HFF-Myc (cell line): Measurements from ENCODE around the gene SLMAP.

ENCODE experiments used
- DNase-seq: peaks from one replicate; pipeline ENCODE4 v3.0.0-alpha.2; 2011; ENCODE audit warnings: low read depth; ENCODE audit errors: extremely low read depth
- H3K4me3 ChIP-seq: replicated peaks from 2 replicates; pipeline ENCODE4 v1.5.1; 2011; ENCODE audit warnings: low read depth, mild to moderate bottlenecking, control low read depth, low read length
- CTCF ChIP-seq: IDR thresholded peaks from 2 replicates; pipeline ENCODE4 v1.5.1; 2012; ENCODE audit warnings: mild to moderate bottlenecking, low read depth, low read length, control low read depth; ENCODE audit errors: missing control alignments

SLMAP gene

GRCh38 chr3:57933602-57934001 is 177.5 kb downstream of the SLMAP start:
- no peak for TF ChIP-seq CTCF
- H3K4me3 ChIP-seq: no peak overlapping the region
- DNase-seq: no peak

- H3K4me3 ChIP-seq: no peak overlapping the region
- no peak for DNase-seq
- no peak for TF ChIP-seq CTCF
These were observed 178.3 kb downstream of the SLMAP start for GRCh38 chr3:57934373-57934772.

GRCh38 chr3:57935539-57935938 is 179.4 kb downstream of the SLMAP start:
- H3K4me3 ChIP-seq: no peak overlapping the region
- TF ChIP-seq CTCF: no peak
- no peak for DNase-seq

GRCh38 chr3:57937092-57937491 is 181.0 kb downstream of the SLMAP start:
- no peak for DNase-seq
- H3K4me3 ChIP-seq: no peak overlapping the region
- no peak for TF ChIP-seq CTCF

GRCh38 chr3:57939775-57940174 is 183.7 kb downstream of the SLMAP start:
- H3K4me3 ChIP-seq: no peak overlapping the region
- DNase-seq: no peak
- TF ChIP-seq CTCF: no peak

- no peak overlapping the region for H3K4me3 ChIP-seq
- DNase-seq: no peak
- TF ChIP-seq CTCF: no peak
These were observed 186.3 kb downstream of the SLMAP start for GRCh38 chr3:57942388-57942787.

GRCh38 chr3:57942872-57943283 is 186.8 kb downstream of the SLMAP start:
- no peak for DNase-seq
- TF ChIP-seq CTCF: no peak
- no peak overlapping the region for H3K4me3 ChIP-seq
